LoVo (cell line): Measurements from ENCODE around the gene CYB561.

Source experiments
- DNase-seq: peaks from one replicate; pipeline ENCODE4 v3.0.0-alpha.2; 2016; ENCODE audit warnings: low spot score

CYB561 gene

GRCh38 chr17:63445954-63446752 lies at the start of gene CYB561:
Gene CYB561 (minus strand): TSS chr17:63446306. CDS start chr17:63437547, 8,759 bp downstream.
- DNase-seq = peak; percentile 86

GRCh38 chr17:63495491-63495890 lies 49.4 kb upstream of the CYB561 start:
- DNase-seq = no peak

- no peak for DNase-seq
Measured at GRCh38 chr17:63494300-63494928, 48.3 kb upstream of the CYB561 start.

GRCh38 chr17:63493411-63493810 lies 47.3 kb upstream of the CYB561 start:
- no peak for DNase-seq

GRCh38 chr17:63492940-63493339 lies 46.8 kb upstream of the CYB561 start:
- DNase-seq = no peak

- DNase-seq = no peak
Measured at GRCh38 chr17:63491977-63492618, 46.0 kb upstream of the CYB561 start.

- no peak for DNase-seq
Measured at GRCh38 chr17:63491413-63491812, 45.3 kb upstream of the CYB561 start.

GRCh38 chr17:63490858-63491400 lies 44.8 kb upstream of the CYB561 start:
- DNase-seq = no peak

- no peak for DNase-seq
Measured at GRCh38 chr17:63490329-63490728, 44.2 kb upstream of the CYB561 start.

GRCh38 chr17:63489291-63489690 lies 43.2 kb upstream of the CYB561 start:
- no peak for DNase-seq

GRCh38 chr17:63488851-63489250 lies 42.7 kb upstream of the CYB561 start:
- DNase-seq = no peak

- no peak for DNase-seq
Measured at GRCh38 chr17:63487014-63487339, 40.9 kb upstream of the CYB561 start.

- DNase-seq = no peak
Measured at GRCh38 chr17:63486317-63487013, 40.4 kb upstream of the CYB561 start.

- DNase-seq = no peak
Measured at GRCh38 chr17:63483655-63484575, 37.8 kb upstream of the CYB561 start.

- DNase-seq = no peak
Measured at GRCh38 chr17:63483038-63483437, 36.9 kb upstream of the CYB561 start.

GRCh38 chr17:63482509-63482908 lies 36.4 kb upstream of the CYB561 start:
- no peak for DNase-seq

- DNase-seq = no peak
Measured at GRCh38 chr17:63481488-63481870, 35.4 kb upstream of the CYB561 start.

- DNase-seq = no peak
Measured at GRCh38 chr17:63480826-63481487, 34.9 kb upstream of the CYB561 start.

GRCh38 chr17:63480192-63480784 lies 34.2 kb upstream of the CYB561 start:
- DNase-seq = no peak

- no peak for DNase-seq
Measured at GRCh38 chr17:63479495-63480184, 33.5 kb upstream of the CYB561 start.
